Umbilical cord (tissue), 2 donors: ENCODE data around the gene SRSF8. TPM values are rescaled to one million over a fixed set of nuclear protein-coding genes. Genes with fewer than 3 reads are reported as not detected.
A peak's percentile ranks its signal among the peaks of the same experiment; 100 is the strongest.
"Not testable (repeated sequence)": the region's sequence is repeated elsewhere in the genome, so short reads cannot be mapped to it uniquely, and the experiment has no call there.

ENCODE experiments used
- DNase-seq: peaks from one replicate; pipeline ENCODE4 v3.0.0-alpha.2; 2015; ENCODE audit warnings: low spot score
- total RNA-seq: library from RNA; depleted of rRNA; stranded (reverse); fragments of >200 nt; gene quantifications from one replicate; pipeline ENCODE4 v1.2.3, GENCODE V29; 2014; ENCODE audit warnings: low replicate concordance; ENCODE audit not compliant: insufficient read depth

Gene SRSF8
- total RNA-seq, result 14.2 TPM

- no peak for DNase-seq
Observed at GRCh38 chr11:95066716-95067038, at the start of gene SRSF8. Gene SRSF8, plus strand, starts transcription at chr11:95066919. Its CDS starts 308 bp downstream, at chr11:95067227.

- not testable (repeated sequence) for DNase-seq
Observed at GRCh38 chr11:95021468-95021867, 45.3 kb upstream of the SRSF8 start.

GRCh38 chr11:95024958-95025357, 41.8 kb upstream of the SRSF8 start, which contains the start of gene KDM4E:
Gene KDM4E, plus strand, starts transcription at chr11:95025258. Its CDS starts 300 bp downstream, at chr11:95025558.
- DNase-seq, result no peak

- not testable (repeated sequence) for DNase-seq
Observed at GRCh38 chr11:95025594-95025993, 41.1 kb upstream of the SRSF8 start.

GRCh38 chr11:95028357-95028756, 38.4 kb upstream of the SRSF8 start:
- DNase-seq, result no peak

GRCh38 chr11:95033051-95033450, 33.7 kb upstream of the SRSF8 start:
- DNase-seq, result no peak

GRCh38 chr11:95035316-95035715, 31.4 kb upstream of the SRSF8 start:
- DNase-seq, result peak; percentile 33

GRCh38 chr11:95037356-95038035, 29.2 kb upstream of the SRSF8 start:
- not testable (repeated sequence) for DNase-seq

GRCh38 chr11:95042239-95042638, 24.5 kb upstream of the SRSF8 start:
- no peak for DNase-seq

GRCh38 chr11:95042906-95043305, 23.8 kb upstream of the SRSF8 start:
- DNase-seq, result no peak

GRCh38 chr11:95044010-95044409, 22.7 kb upstream of the SRSF8 start:
- DNase-seq, result no peak

GRCh38 chr11:95045812-95046211, 20.9 kb upstream of the SRSF8 start:
- DNase-seq, result no peak

- not testable (repeated sequence) for DNase-seq
Observed at GRCh38 chr11:95049122-95049521, 17.6 kb upstream of the SRSF8 start, which contains the start of gene KDM4F. Gene KDM4F, plus strand, starts transcription at chr11:95049422.

GRCh38 chr11:95050595-95051202, 16.0 kb upstream of the SRSF8 start:
- no peak for DNase-seq

GRCh38 chr11:95054356-95054755, 12.4 kb upstream of the SRSF8 start:
- no peak for DNase-seq

- DNase-seq, result no peak
Observed at GRCh38 chr11:95055283-95055897, 11.3 kb upstream of the SRSF8 start.

GRCh38 chr11:95057959-95058358, 8.8 kb upstream of the SRSF8 start:
- no peak for DNase-seq

- no peak for DNase-seq
Observed at GRCh38 chr11:95058621-95059020, 8.1 kb upstream of the SRSF8 start.

GRCh38 chr11:95059046-95059445, 7.7 kb upstream of the SRSF8 start:
- DNase-seq, result no peak

- DNase-seq, result no peak
Observed at GRCh38 chr11:95065336-95065735, 1.4 kb upstream of the SRSF8 start.

GRCh38 chr11:95067039-95067840, 521 bp downstream of the SRSF8 start:
- DNase-seq, result peak; percentile 84

- DNase-seq, result no peak
Observed at GRCh38 chr11:95067841-95068219, 1.1 kb downstream of the SRSF8 start.
